Measurements from ENCODE around the gene CNOT9.

Gene CNOT9

DNA sequence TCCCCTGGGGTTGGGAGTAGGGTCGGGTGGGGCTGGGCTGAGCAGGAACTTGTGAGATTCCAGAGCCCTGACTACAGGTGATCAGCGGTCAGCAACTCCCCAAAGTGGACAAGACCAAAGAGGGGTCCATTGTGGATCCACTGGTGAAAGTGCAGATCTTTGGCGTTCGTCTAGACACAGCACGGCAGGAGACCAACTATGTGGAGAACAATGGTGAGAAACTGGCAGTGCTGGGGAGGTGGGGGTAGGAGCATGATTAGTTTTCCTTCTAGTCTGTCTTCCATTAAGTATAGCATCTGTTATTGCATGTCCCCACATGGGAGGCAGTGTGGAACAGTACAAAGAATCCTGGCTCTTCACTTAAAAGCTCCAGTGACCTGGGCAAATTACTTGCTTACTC, 67.1 kb downstream of the CNOT9 start:
- Histone ChIP-seq H2BK15ac (ENCODE audit: low read depth, poor library complexity, severe bottlenecking) (no peak overlapping the region), H2BK12ac (ENCODE audit: low read length in 2 of 2) (no peak overlapping the region), H3K9ac (ENCODE audit: low read length) (no peak overlapping the region), H2BK120ac (ENCODE audit: low read depth, low read length) (no peak overlapping the region), H3K4me2 (ENCODE audit: low read length, poor library complexity, severe bottlenecking) (no peak overlapping the region), H3K9me3 (ENCODE audit: control insufficient read depth, low read length) (no peaks in the 10 kb centered on the region), H3K27me3 (ENCODE audit: control insufficient read depth in 1 of 2, insufficient read depth in 1 of 2, low read length in 2 of 2) (no peaks in the 10 kb centered on the region), H3K14ac (ENCODE audit: low read length in 2 of 2) (no peak overlapping the region), H2BK5ac (ENCODE audit: low read depth, low read length, poor library complexity, severe bottlenecking) (no peak overlapping the region), H4K91ac (ENCODE audit: low read length) (no peak overlapping the region), H3K27ac (ENCODE audit: low read length, poor library complexity, severe bottlenecking) (no peak overlapping the region), H4K8ac (ENCODE audit: low read length) (no peak overlapping the region), H2AK5ac (ENCODE audit: low read length, severe bottlenecking) (no peak overlapping the region), H3K4me1 (ENCODE audit: control insufficient read depth, insufficient read depth, low read depth, low read length) (peaks cover 2% of the 10 kb centered on the region), H3K79me1 (replicated peaks; ENCODE audit: low read length, poor library complexity, severe bottlenecking) (peaks cover 16% of the 10 kb centered on the region), H3K4me3 (ENCODE audit: insufficient read depth in 1 of 2, low read depth in 1 of 2, low read length in 2 of 2) (no peak overlapping the region), H2AFZ (ENCODE audit: low read depth, low read length) (no peak overlapping the region), H3K4ac (ENCODE audit: low read depth in 1 of 2, low read length in 2 of 2) (no peak overlapping the region), H3K23ac (ENCODE audit: low read length in 2 of 2) (no peak overlapping the region), H3K36me3 (ENCODE audit: control insufficient read depth in 1 of 2, insufficient read depth in 2 of 2, low read depth in 1 of 2, low read length in 2 of 2) (peaks cover 53 to 84% of the 10 kb centered on the region in 2 experiments), H3K18ac (ENCODE audit: low read depth in 1 of 2, low read length in 2 of 2) (no peak overlapping the region)
- WGBS: 88% methylated on average over 5 of the region's 5 CpGs
- DNase-seq: no peak

- Histone ChIP-seq H4K8ac (ENCODE audit: low read length) (no peak overlapping the region), H4K91ac (ENCODE audit: low read length) (peak overlapping the region; percentile 2), H2AK5ac (ENCODE audit: low read length, severe bottlenecking) (no peak overlapping the region), H3K4me2 (ENCODE audit: low read length, poor library complexity, severe bottlenecking) (no peak overlapping the region), H3K9ac (ENCODE audit: low read length) (no peak overlapping the region), H3K14ac (ENCODE audit: low read length in 2 of 2) (no peak overlapping the region), H3K4ac (ENCODE audit: low read depth in 1 of 2, low read length in 2 of 2) (no peak overlapping the region), H2BK5ac (ENCODE audit: low read depth, low read length, poor library complexity, severe bottlenecking) (no peak overlapping the region), H3K79me1 (replicated peaks; ENCODE audit: low read length, poor library complexity, severe bottlenecking) (peaks cover 30% of the 10 kb centered on the region), H3K27me3 (ENCODE audit: control insufficient read depth in 1 of 2, insufficient read depth in 1 of 2, low read length in 2 of 2) (no peaks in the 10 kb centered on the region), H2BK12ac (ENCODE audit: low read length in 2 of 2) (no peak overlapping the region), H2BK15ac (ENCODE audit: low read depth, poor library complexity, severe bottlenecking) (no peak overlapping the region), H3K23ac (ENCODE audit: low read length in 2 of 2) (no peak overlapping the region), H3K27ac (ENCODE audit: low read length, poor library complexity, severe bottlenecking) (no peak overlapping the region), H3K4me3 (ENCODE audit: insufficient read depth in 1 of 2, low read depth in 1 of 2, low read length in 2 of 2) (no peak overlapping the region), H3K36me3 (ENCODE audit: control insufficient read depth in 1 of 2, insufficient read depth in 2 of 2, low read depth in 1 of 2, low read length in 2 of 2) (peaks cover 67 to 89% of the 10 kb centered on the region in 2 experiments), H3K4me1 (ENCODE audit: control insufficient read depth, insufficient read depth, low read depth, low read length) (peaks cover 2% of the 10 kb centered on the region), H3K9me3 (ENCODE audit: control insufficient read depth, low read length) (no peaks in the 10 kb centered on the region), H3K18ac (ENCODE audit: low read depth in 1 of 2, low read length in 2 of 2) (no peak overlapping the region), H2BK120ac (ENCODE audit: low read depth, low read length) (no peak overlapping the region), H2AFZ (ENCODE audit: low read depth, low read length) (no peak overlapping the region)
- no peak for DNase-seq
- WGBS: 99% methylated on average over 18 of the region's 18 CpGs
Observed at GRCh38 chr2:218638372-218638771, 69.7 kb downstream of the CNOT9 start.

DNA sequence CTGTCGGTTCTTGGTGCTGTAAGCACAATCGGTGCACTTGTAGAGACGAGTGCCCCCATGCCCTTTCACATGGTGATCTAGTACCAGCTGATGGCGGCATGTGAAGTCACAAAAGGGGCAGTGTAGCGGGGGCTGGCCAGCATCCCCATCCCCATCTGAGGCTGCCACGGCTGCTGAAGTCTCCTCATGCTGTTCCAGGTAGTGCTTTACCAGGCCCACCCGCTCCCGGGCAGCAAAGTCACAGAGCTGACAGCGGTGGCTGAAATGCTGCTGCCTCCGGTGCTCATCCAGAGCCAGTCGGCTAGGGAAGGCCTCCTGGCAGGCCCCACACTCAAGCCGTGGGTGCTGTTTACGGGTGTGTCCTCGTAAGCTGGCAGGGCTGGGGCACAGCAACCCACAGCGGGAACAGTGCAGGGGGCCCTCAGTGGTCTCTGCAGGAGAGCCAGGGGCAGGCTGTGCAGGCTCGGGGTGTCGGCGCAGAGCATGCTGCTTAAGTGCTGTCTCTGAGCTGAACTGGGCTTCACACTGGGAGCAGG, 73.5 kb downstream of the CNOT9 start:
- Histone ChIP-seq H2AFZ (ENCODE audit: low read depth, low read length) (no peak overlapping the region), H3K4me3 (ENCODE audit: insufficient read depth in 1 of 2, low read depth in 1 of 2, low read length in 2 of 2) (no peak overlapping the region), H2BK12ac (ENCODE audit: low read length in 2 of 2) (no peak overlapping the region), H3K27me3 (ENCODE audit: control insufficient read depth in 1 of 2, insufficient read depth in 1 of 2, low read length in 2 of 2) (no peaks in the 10 kb centered on the region), H3K9me3 (ENCODE audit: control insufficient read depth, low read length) (no peaks in the 10 kb centered on the region), H2AK5ac (ENCODE audit: low read length, severe bottlenecking) (no peak overlapping the region), H3K4me1 (ENCODE audit: control insufficient read depth, insufficient read depth, low read depth, low read length) (peaks cover 25% of the 10 kb centered on the region), H2BK120ac (ENCODE audit: low read depth, low read length) (no peak overlapping the region), H3K14ac (ENCODE audit: low read length in 2 of 2) (no peak overlapping the region), H4K91ac (ENCODE audit: low read length) (no peak overlapping the region), H3K27ac (ENCODE audit: low read length, poor library complexity, severe bottlenecking) (no peak overlapping the region), H3K23ac (ENCODE audit: low read length in 2 of 2) (no peak overlapping the region), H4K8ac (ENCODE audit: low read length) (no peak overlapping the region), H3K4ac (ENCODE audit: low read depth in 1 of 2, low read length in 2 of 2) (no peak overlapping the region), H3K18ac (ENCODE audit: low read depth in 1 of 2, low read length in 2 of 2) (no peak overlapping the region), H2BK5ac (ENCODE audit: low read depth, low read length, poor library complexity, severe bottlenecking) (no peak overlapping the region), H3K4me2 (ENCODE audit: low read length, poor library complexity, severe bottlenecking) (no peak overlapping the region), H3K36me3 (ENCODE audit: control insufficient read depth in 1 of 2, insufficient read depth in 2 of 2, low read depth in 1 of 2, low read length in 2 of 2) (peaks cover 59 to 85% of the 10 kb centered on the region in 2 experiments), H2BK15ac (ENCODE audit: low read depth, poor library complexity, severe bottlenecking) (no peak overlapping the region), H3K79me1 (replicated peaks; ENCODE audit: low read length, poor library complexity, severe bottlenecking) (peaks cover 38% of the 10 kb centered on the region), H3K9ac (ENCODE audit: low read length) (no peak overlapping the region)
- WGBS: 98% methylated on average over 18 of the region's 18 CpGs
- no peak for DNase-seq

GRCh38 chr2:218642786-218643185, 74.1 kb downstream of the CNOT9 start:
- H2AK5ac ChIP-seq (ENCODE audit: low read length, severe bottlenecking): no peak overlapping the region
- no peak overlapping the region for H2BK15ac ChIP-seq (ENCODE audit: low read depth, poor library complexity, severe bottlenecking)
- H3K27ac ChIP-seq (ENCODE audit: low read length, poor library complexity, severe bottlenecking): no peak overlapping the region
- no peaks in the 10 kb centered on the region for H3K9me3 ChIP-seq (ENCODE audit: control insufficient read depth, low read length)
- H3K27me3 ChIP-seq (ENCODE audit: control insufficient read depth in 1 of 2, insufficient read depth in 1 of 2, low read length in 2 of 2): no peaks in the 10 kb centered on the region
- H3K79me1 ChIP-seq (replicated peaks; ENCODE audit: low read length, poor library complexity, severe bottlenecking): peaks cover 36% of the 10 kb centered on the region
- H3K4ac ChIP-seq (ENCODE audit: low read depth in 1 of 2, low read length in 2 of 2): no peak overlapping the region
- H2AFZ ChIP-seq (ENCODE audit: low read depth, low read length): no peak overlapping the region
- 96% methylated on average over 17 of the region's 17 CpGs for WGBS
- H4K8ac ChIP-seq (ENCODE audit: low read length): no peak overlapping the region
- H2BK12ac ChIP-seq (ENCODE audit: low read length in 2 of 2): no peak overlapping the region
- no peak for DNase-seq
- no peak overlapping the region for H3K4me2 ChIP-seq (ENCODE audit: low read length, poor library complexity, severe bottlenecking)
- H3K14ac ChIP-seq (ENCODE audit: low read length in 2 of 2): no peak overlapping the region
- no peak overlapping the region for H3K9ac ChIP-seq (ENCODE audit: low read length)
- H3K23ac ChIP-seq (ENCODE audit: low read length in 2 of 2): no peak overlapping the region
- H2BK5ac ChIP-seq (ENCODE audit: low read depth, low read length, poor library complexity, severe bottlenecking): no peak overlapping the region
- H3K36me3 ChIP-seq (ENCODE audit: control insufficient read depth in 1 of 2, insufficient read depth in 2 of 2, low read depth in 1 of 2, low read length in 2 of 2): peaks cover 62 to 84% of the 10 kb centered on the region in 2 experiments
- no peak overlapping the region for H2BK120ac ChIP-seq (ENCODE audit: low read depth, low read length)
- no peak overlapping the region for H3K4me3 ChIP-seq (ENCODE audit: insufficient read depth in 1 of 2, low read depth in 1 of 2, low read length in 2 of 2)
- H4K91ac ChIP-seq (ENCODE audit: low read length): no peak overlapping the region
- H3K18ac ChIP-seq (ENCODE audit: low read depth in 1 of 2, low read length in 2 of 2): no peak overlapping the region
- H3K4me1 ChIP-seq (ENCODE audit: control insufficient read depth, insufficient read depth, low read depth, low read length): peaks cover 25% of the 10 kb centered on the region
